IMR-90 (cell line): Measurements from ENCODE around the gene ANXA3. TPM values are rescaled to one million over a fixed set of nuclear protein-coding genes. Genes with fewer than 3 reads are reported as not detected.

Source experiments
- ATAC-seq: fragments of 200-7000 bp; cut with Tn5 transposase; 2 replicates; pipeline ENCODE4 v1.9.1; 2020; ENCODE audit warnings: low read depth, mild to moderate bottlenecking, moderate library complexity
- BruUV-seq: library from RNA; stranded (reverse); fragments of 400-500 nt; replicated peaks from 2 replicates; lab custom pipeline; 2021; lab: Mats Ljungman, UMichigan
- CTCF ChIA-PET: fragments of 300-600 bp; formaldehyde crosslinking; extraction: SDS; loops from one replicate; lab custom pipeline; 2021; ENCODE audit warnings: antibody characterized with exemption; lab: Yijun Ruan, JAX
- POLR2A ChIA-PET: fragments of 300-600 bp; sonication (Branson Sonifier 250); formaldehyde crosslinking; loops from one replicate; lab custom pipeline; 2022; ENCODE audit warnings: antibody characterized with exemption; ENCODE audit not compliant: unreplicated experiment; lab: Charles Lee
- DNase-seq: peaks from one replicate; pipeline ENCODE4 v3.0.0; 2013
- H2AFZ ChIP-seq: replicated peaks from 2 replicates; pipeline ENCODE3; 2013; ENCODE audit warnings: low read length, mild to moderate bottlenecking; ENCODE audit not compliant: poor library complexity
- H2AK5ac ChIP-seq: 2 replicates; pipeline ENCODE4 v1.6.1; 2013; ENCODE audit warnings: low read depth, low read length, inconsistent platforms
- H2AK9ac ChIP-seq: replicated peaks from 2 replicates; pipeline ENCODE3; 2013; ENCODE audit warnings: mild to moderate bottlenecking, low read depth, low read length, moderate library complexity; ENCODE audit not compliant: poor library complexity
- H2BK120ac ChIP-seq: 2 replicates; pipeline ENCODE4 v1.6.1; 2013; ENCODE audit warnings: low read depth, low read length, inconsistent platforms
- H2BK15ac ChIP-seq: 3 replicates; pipeline ENCODE4 v1.6.1; 2013; ENCODE audit warnings: low read depth, low read length, inconsistent platforms
- H2BK20ac ChIP-seq: 2 replicates; pipeline ENCODE4 v1.6.1; 2013; ENCODE audit warnings: low read depth, mild to moderate bottlenecking, inconsistent platforms, low read length, moderate library complexity
- H2BK5ac ChIP-seq: 2 replicates; pipeline ENCODE4 v1.6.1; 2013; ENCODE audit warnings: mild to moderate bottlenecking, low read depth, low read length, inconsistent platforms; ENCODE audit not compliant: poor library complexity, severe bottlenecking
- H3K14ac ChIP-seq: replicated peaks from 2 replicates; pipeline ENCODE4 v1.6.1; 2013; ENCODE audit warnings: low read depth, low read length, inconsistent platforms
- H3K18ac ChIP-seq: 2 replicates; pipeline ENCODE4 v1.6.1; 2013; ENCODE audit warnings: low read depth, low read length, control low read depth
- H3K23ac ChIP-seq: 2 replicates; pipeline ENCODE4 v1.6.1; 2013; ENCODE audit warnings: low read depth, low read length, inconsistent platforms
- H3K27ac ChIP-seq: 2 replicates; pipeline ENCODE4 v1.5.1; 2013; ENCODE audit warnings: mild to moderate bottlenecking, control low read depth, low read length; ENCODE audit not compliant: insufficient read depth
- H3K27me3 ChIP-seq: 2 replicates; pipeline ENCODE4 v1.6.1; 2013; ENCODE audit warnings: low read length; ENCODE audit not compliant: control insufficient read depth, insufficient read depth
- H3K36me3 ChIP-seq: 2 replicates; pipeline ENCODE4 v1.6.1; 2013; ENCODE audit warnings: low read length, mixed read lengths; ENCODE audit not compliant: control insufficient read depth, insufficient read depth
- H3K4ac ChIP-seq: 2 replicates; pipeline ENCODE4 v1.6.1; 2013; ENCODE audit warnings: low read depth, low read length, inconsistent platforms
- H3K4me1 ChIP-seq: 2 replicates; pipeline ENCODE4 v1.6.1; 2013; ENCODE audit warnings: low read length, mixed read lengths; ENCODE audit not compliant: control insufficient read depth, insufficient read depth
- H3K4me2 ChIP-seq: 2 replicates; pipeline ENCODE4 v1.6.1; 2013; ENCODE audit warnings: low read depth, mild to moderate bottlenecking, control low read depth, low read length, moderate library complexity
- H3K4me3 ChIP-seq: 2 replicates; pipeline ENCODE4 v1.5.1; 2013; ENCODE audit warnings: low read depth, mild to moderate bottlenecking, control low read depth, low read length, moderate library complexity; ENCODE audit not compliant: insufficient read depth
- H3K56ac ChIP-seq: 2 replicates; pipeline ENCODE4 v1.6.1; 2013; ENCODE audit warnings: low read length, inconsistent platforms; ENCODE audit not compliant: insufficient read depth; ENCODE audit errors: extremely low read depth
- H3K79me1 ChIP-seq, 2 experiments: 2 replicates each; pipeline ENCODE4 v1.6.1; 2013; ENCODE audit warnings: low read length in 2 of 2, inconsistent platforms in 1 of 2, low read depth in 1 of 2
- H3K9ac ChIP-seq: 2 replicates; pipeline ENCODE4 v1.6.1; 2013; ENCODE audit warnings: low read depth, low read length, control low read depth
- H3K9me1 ChIP-seq: 2 replicates; pipeline ENCODE4 v1.6.1; 2013; ENCODE audit warnings: low read length, inconsistent platforms; ENCODE audit not compliant: insufficient read depth
- H3K9me3 ChIP-seq: 2 replicates; pipeline ENCODE4 v1.6.1; 2013; ENCODE audit warnings: low read length; ENCODE audit not compliant: control insufficient read depth, insufficient read depth
- H4K20me1 ChIP-seq: 2 replicates; pipeline ENCODE4 v1.6.1; 2013; ENCODE audit warnings: low read length, inconsistent platforms; ENCODE audit not compliant: insufficient read depth
- H4K5ac ChIP-seq: 2 replicates; pipeline ENCODE4 v1.6.1; 2013; ENCODE audit warnings: mild to moderate bottlenecking, low read depth, low read length, control low read depth
- H4K8ac ChIP-seq, 2 experiments: 2 replicates each; pipeline ENCODE4 v1.6.1; 2013; ENCODE audit warnings: low read depth in 2 of 2, low read length in 2 of 2, control low read depth in 1 of 2, inconsistent platforms in 1 of 2
- H4K91ac ChIP-seq: 2 replicates; pipeline ENCODE4 v1.6.1; 2013; ENCODE audit warnings: low read depth, low read length, inconsistent platforms; ENCODE audit not compliant: insufficient read depth
- FOS ChIP-seq: fragments of 150-350 bp; IDR thresholded peaks from 2 replicates; pipeline ENCODE4 v1.6.1; 2016; ENCODE audit warnings: low read depth, low read length
- MAZ ChIP-seq: IDR thresholded peaks from 2 replicates; pipeline ENCODE4 v1.6.1; 2012; ENCODE audit warnings: low read depth, mild to moderate bottlenecking, low read length, improper control_type of control experiment, moderate library complexity, borderline replicate concordance
- POLR2A ChIP-seq: IDR thresholded peaks from 2 replicates; pipeline ENCODE4 v1.6.1; 2012; ENCODE audit warnings: mild to moderate bottlenecking, low read depth, low read length
- RCOR1 ChIP-seq: IDR thresholded peaks from 2 replicates; pipeline ENCODE4 v1.6.1; 2012; ENCODE audit warnings: mild to moderate bottlenecking, low read length, improper control_type of control experiment; ENCODE audit not compliant: insufficient replicate concordance
- WGBS, 2 experiments: methylation state at CpG; one replicate each; pipeline versions ENCODE4 v1.1.5 to v1.1.7; 2013; ENCODE audit warnings: missing lambda C conversion rate in 2 of 2; ENCODE audit not compliant: insufficient read length in 1 of 2; ENCODE audit errors: extremely low coverage in 2 of 2; 5-methylcytosine and 5-hydroxymethylcytosine counted together
- dilution Hi-C: fragments of 300-500 bp; cut with HindIII; formaldehyde crosslinking; loops from one replicate; pipeline ENCODE4 v1.14.3; 2018; ENCODE audit warnings: low sequenced_read_pairs; ENCODE audit not compliant: unreplicated experiment
- in situ Hi-C: fragments of 300-500 bp; cut with MboI; formaldehyde crosslinking; loops from 3 replicates; pipeline ENCODE4 v1.14.3; 2019; ENCODE audit warnings: low sequenced_read_pairs, inconsistent platforms, mixed read lengths
- intact Hi-C: fragments of 100-400 bp; cut with micrococcal nuclease; formaldehyde crosslinking; loops from 2 replicates; pipeline ENCODE4 v1.10.0; 2022
- polyA plus RNA-seq, 3 experiments: library from polyadenylated mRNA; depleted of rRNA; stranded (reverse); fragments of >200 nt; gene quantifications; 2 replicates each; pipeline ENCODE4 v1.2.3, GENCODE V29; 2012; ENCODE audit warnings: low replicate concordance in 1 of 3
- total RNA-seq: library from RNA; depleted of rRNA; stranded (reverse); fragments of >200 nt; gene quantifications from 2 replicates; pipeline ENCODE4 v1.2.3, GENCODE V29; 2012

ANXA3 gene
- total and polyA plus RNA-seq, 2 of the 4 experiments (the other 2 are of a cell fraction), result 4.2 to 5.0 TPM

DNA sequence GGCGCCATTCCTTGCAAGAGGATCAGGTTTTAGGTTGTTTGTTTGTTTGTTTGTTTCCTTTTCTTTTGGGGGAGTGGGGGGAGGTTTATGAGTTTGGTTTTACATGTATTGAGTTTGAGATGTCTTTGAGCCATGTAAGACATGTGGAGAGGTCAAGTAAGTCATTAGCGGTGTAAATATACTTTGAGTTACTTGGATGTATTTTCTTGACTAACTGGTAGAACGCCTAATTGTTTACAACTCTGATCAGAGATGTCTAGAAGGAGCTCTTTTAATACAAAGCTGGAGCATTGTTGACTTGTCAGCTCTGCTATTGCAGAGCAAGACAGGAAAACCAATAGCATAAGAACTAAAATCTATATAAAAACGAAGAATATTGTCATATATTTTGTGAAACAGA lies 57.1 kb downstream of the ANXA3 start:
- Histone ChIP-seq H3K4me1 (no peaks in the 10 kb centered on the region), H3K4me2 (no peak overlapping the region), H3K23ac (no peak overlapping the region), H3K18ac (no peak overlapping the region), H3K9me3 (no peaks in the 10 kb centered on the region), H3K4ac (no peak overlapping the region), H3K4me3 (no peak overlapping the region), H2AK5ac (no peak overlapping the region), H4K20me1 (no peaks in the 10 kb centered on the region), H2BK120ac (no peak overlapping the region), H3K9ac (no peak overlapping the region), H4K8ac (no peak overlapping the region), H2BK5ac (no peak overlapping the region), H3K27ac (no peak overlapping the region), H2BK20ac (no peak overlapping the region), H4K91ac (no peak overlapping the region), H2AK9ac (no peak overlapping the region), H2BK15ac (no peak overlapping the region), H3K79me1 (no peaks in the 10 kb centered on the region), H3K27me3 (no peaks in the 10 kb centered on the region), H3K36me3 (no peaks in the 10 kb centered on the region), H3K56ac (no peak overlapping the region), H3K14ac (no peak overlapping the region), H3K9me1 (no peaks in the 10 kb centered on the region), H4K5ac (no peak overlapping the region), H2AFZ (no peak overlapping the region)
- dilution Hi-C loops, result loop anchor here (25.0 kb wide), 1 partner anchor 254 kb away; no protein-coding TSS in a partner anchor
- 100% methylated on average over 2 of the region's 4 CpGs; no CpG with 5 or more reads in 1 of the 2 experiments for WGBS, 2 experiments
- CTCF ChIA-PET, result interaction anchor here (0.8 kb wide), 1 partner anchor 256 kb away, joined by 5 read pairs; no protein-coding TSS in a partner anchor
- intact Hi-C loops, result no loop called here
- DNase-seq (no peak), ATAC-seq (no peak)
- no TSS peak for BruUV-seq
- in situ Hi-C loops, result no loop called here
- POLR2A ChIA-PET, result no interaction called here
- TF ChIP-seq MAZ (no peak), RCOR1 (no peak), FOS (no peak), POLR2A (no peak)
